IMR-90 (cell line): ENCODE data around the gene IL6ST. TPM values are rescaled to one million over a fixed set of nuclear protein-coding genes. Genes with fewer than 3 reads are reported as not detected.

ENCODE experiments used
- ATAC-seq: fragments of 200-7000 bp; cut with Tn5 transposase; 2 replicates; pipeline ENCODE4 v1.9.1; 2020; ENCODE audit warnings: low read depth, mild to moderate bottlenecking, moderate library complexity
- BruUV-seq: library from RNA; stranded (reverse); fragments of 400-500 nt; replicated peaks from 2 replicates; lab custom pipeline; 2021; lab: Mats Ljungman, UMichigan
- CTCF ChIA-PET: fragments of 300-600 bp; formaldehyde crosslinking; extraction: SDS; loops from one replicate; lab custom pipeline; 2021; ENCODE audit warnings: antibody characterized with exemption; lab: Yijun Ruan, JAX
- POLR2A ChIA-PET: fragments of 300-600 bp; sonication (Branson Sonifier 250); formaldehyde crosslinking; loops from one replicate; lab custom pipeline; 2022; ENCODE audit warnings: antibody characterized with exemption; ENCODE audit not compliant: unreplicated experiment; lab: Charles Lee
- DNase-seq: peaks from one replicate; pipeline ENCODE4 v3.0.0; 2013
- H2AFZ ChIP-seq: replicated peaks from 2 replicates; pipeline ENCODE3; 2013; ENCODE audit warnings: low read length, mild to moderate bottlenecking; ENCODE audit not compliant: poor library complexity
- H2AK5ac ChIP-seq: 2 replicates; pipeline ENCODE4 v1.6.1; 2013; ENCODE audit warnings: low read depth, low read length, inconsistent platforms
- H2AK9ac ChIP-seq: replicated peaks from 2 replicates; pipeline ENCODE3; 2013; ENCODE audit warnings: mild to moderate bottlenecking, low read depth, low read length, moderate library complexity; ENCODE audit not compliant: poor library complexity
- H2BK120ac ChIP-seq: 2 replicates; pipeline ENCODE4 v1.6.1; 2013; ENCODE audit warnings: low read depth, low read length, inconsistent platforms
- H2BK15ac ChIP-seq: 3 replicates; pipeline ENCODE4 v1.6.1; 2013; ENCODE audit warnings: low read depth, low read length, inconsistent platforms
- H2BK20ac ChIP-seq: 2 replicates; pipeline ENCODE4 v1.6.1; 2013; ENCODE audit warnings: low read depth, mild to moderate bottlenecking, inconsistent platforms, low read length, moderate library complexity
- H2BK5ac ChIP-seq: 2 replicates; pipeline ENCODE4 v1.6.1; 2013; ENCODE audit warnings: mild to moderate bottlenecking, low read depth, low read length, inconsistent platforms; ENCODE audit not compliant: poor library complexity, severe bottlenecking
- H3K14ac ChIP-seq: replicated peaks from 2 replicates; pipeline ENCODE4 v1.6.1; 2013; ENCODE audit warnings: low read depth, low read length, inconsistent platforms
- H3K18ac ChIP-seq: 2 replicates; pipeline ENCODE4 v1.6.1; 2013; ENCODE audit warnings: low read depth, low read length, control low read depth
- H3K23ac ChIP-seq: 2 replicates; pipeline ENCODE4 v1.6.1; 2013; ENCODE audit warnings: low read depth, low read length, inconsistent platforms
- H3K27ac ChIP-seq: 2 replicates; pipeline ENCODE4 v1.5.1; 2013; ENCODE audit warnings: mild to moderate bottlenecking, control low read depth, low read length; ENCODE audit not compliant: insufficient read depth
- H3K27me3 ChIP-seq: 2 replicates; pipeline ENCODE4 v1.6.1; 2013; ENCODE audit warnings: low read length; ENCODE audit not compliant: control insufficient read depth, insufficient read depth
- H3K36me3 ChIP-seq: 2 replicates; pipeline ENCODE4 v1.6.1; 2013; ENCODE audit warnings: low read length, mixed read lengths; ENCODE audit not compliant: control insufficient read depth, insufficient read depth
- H3K4ac ChIP-seq: 2 replicates; pipeline ENCODE4 v1.6.1; 2013; ENCODE audit warnings: low read depth, low read length, inconsistent platforms
- H3K4me1 ChIP-seq: 2 replicates; pipeline ENCODE4 v1.6.1; 2013; ENCODE audit warnings: low read length, mixed read lengths; ENCODE audit not compliant: control insufficient read depth, insufficient read depth
- H3K4me2 ChIP-seq: 2 replicates; pipeline ENCODE4 v1.6.1; 2013; ENCODE audit warnings: low read depth, mild to moderate bottlenecking, control low read depth, low read length, moderate library complexity
- H3K4me3 ChIP-seq: 2 replicates; pipeline ENCODE4 v1.5.1; 2013; ENCODE audit warnings: low read depth, mild to moderate bottlenecking, control low read depth, low read length, moderate library complexity; ENCODE audit not compliant: insufficient read depth
- H3K56ac ChIP-seq: 2 replicates; pipeline ENCODE4 v1.6.1; 2013; ENCODE audit warnings: low read length, inconsistent platforms; ENCODE audit not compliant: insufficient read depth; ENCODE audit errors: extremely low read depth
- H3K79me1 ChIP-seq, 2 experiments: 2 replicates each; pipeline ENCODE4 v1.6.1; 2013; ENCODE audit warnings: low read length in 2 of 2, inconsistent platforms in 1 of 2, low read depth in 1 of 2
- H3K9ac ChIP-seq: 2 replicates; pipeline ENCODE4 v1.6.1; 2013; ENCODE audit warnings: low read depth, low read length, control low read depth
- H3K9me1 ChIP-seq: 2 replicates; pipeline ENCODE4 v1.6.1; 2013; ENCODE audit warnings: low read length, inconsistent platforms; ENCODE audit not compliant: insufficient read depth
- H3K9me3 ChIP-seq: 2 replicates; pipeline ENCODE4 v1.6.1; 2013; ENCODE audit warnings: low read length; ENCODE audit not compliant: control insufficient read depth, insufficient read depth
- H4K20me1 ChIP-seq: 2 replicates; pipeline ENCODE4 v1.6.1; 2013; ENCODE audit warnings: low read length, inconsistent platforms; ENCODE audit not compliant: insufficient read depth
- H4K5ac ChIP-seq: 2 replicates; pipeline ENCODE4 v1.6.1; 2013; ENCODE audit warnings: mild to moderate bottlenecking, low read depth, low read length, control low read depth
- H4K8ac ChIP-seq, 2 experiments: 2 replicates each; pipeline ENCODE4 v1.6.1; 2013; ENCODE audit warnings: low read depth in 2 of 2, low read length in 2 of 2, control low read depth in 1 of 2, inconsistent platforms in 1 of 2
- H4K91ac ChIP-seq: 2 replicates; pipeline ENCODE4 v1.6.1; 2013; ENCODE audit warnings: low read depth, low read length, inconsistent platforms; ENCODE audit not compliant: insufficient read depth
- BHLHE40 ChIP-seq: fragments of 150-350 bp; IDR thresholded peaks from 2 replicates; pipeline ENCODE4 v1.6.1; 2016; ENCODE audit warnings: mild to moderate bottlenecking, low read depth, low read length
- CEBPB ChIP-seq: IDR thresholded peaks from 2 replicates; pipeline ENCODE4 v1.6.1; 2012; ENCODE audit warnings: low read depth, low read length, improper control_type of control experiment
- CHD1 ChIP-seq: IDR thresholded peaks from 2 replicates; pipeline ENCODE4 v1.6.1; 2012; ENCODE audit warnings: low read depth, low read length, improper control_type of control experiment
- CTCF ChIP-seq: conservative IDR thresholded peaks from 2 replicates; pipeline ENCODE4 v1.5.1; 2012; ENCODE audit warnings: mild to moderate bottlenecking, low read depth, low read length, improper control_type of control experiment
- FOS ChIP-seq: fragments of 150-350 bp; IDR thresholded peaks from 2 replicates; pipeline ENCODE4 v1.6.1; 2016; ENCODE audit warnings: low read depth, low read length
- MAZ ChIP-seq: IDR thresholded peaks from 2 replicates; pipeline ENCODE4 v1.6.1; 2012; ENCODE audit warnings: low read depth, mild to moderate bottlenecking, low read length, improper control_type of control experiment, moderate library complexity, borderline replicate concordance
- MXI1 ChIP-seq: IDR thresholded peaks from 2 replicates; pipeline ENCODE4 v1.6.1; 2012; ENCODE audit warnings: low read depth, mild to moderate bottlenecking, low read length, moderate library complexity, borderline replicate concordance
- POLR2A ChIP-seq: IDR thresholded peaks from 2 replicates; pipeline ENCODE4 v1.6.1; 2012; ENCODE audit warnings: mild to moderate bottlenecking, low read depth, low read length
- RFX5 ChIP-seq: IDR thresholded peaks from 2 replicates; pipeline ENCODE4 v1.8.0; 2012; ENCODE audit warnings: low read depth, mild to moderate bottlenecking, low read length, moderate library complexity
- USF2 ChIP-seq: fragments of 150-350 bp; IDR thresholded peaks from 2 replicates; pipeline ENCODE4 v1.6.1; 2017; ENCODE audit warnings: mild to moderate bottlenecking, antibody characterized with exemption, low read length, low read depth
- WGBS, 2 experiments: methylation state at CpG; one replicate each; pipeline versions ENCODE4 v1.1.5 to v1.1.7; 2013; ENCODE audit warnings: missing lambda C conversion rate in 2 of 2; ENCODE audit not compliant: insufficient read length in 1 of 2; ENCODE audit errors: extremely low coverage in 2 of 2; 5-methylcytosine and 5-hydroxymethylcytosine counted together
- dilution Hi-C: fragments of 300-500 bp; cut with HindIII; formaldehyde crosslinking; loops from one replicate; pipeline ENCODE4 v1.14.3; 2018; ENCODE audit warnings: low sequenced_read_pairs; ENCODE audit not compliant: unreplicated experiment
- in situ Hi-C: fragments of 300-500 bp; cut with MboI; formaldehyde crosslinking; loops from 3 replicates; pipeline ENCODE4 v1.14.3; 2019; ENCODE audit warnings: low sequenced_read_pairs, inconsistent platforms, mixed read lengths
- intact Hi-C: fragments of 100-400 bp; cut with micrococcal nuclease; formaldehyde crosslinking; loops from 2 replicates; pipeline ENCODE4 v1.10.0; 2022
- polyA plus RNA-seq, 3 experiments: library from polyadenylated mRNA; depleted of rRNA; stranded (reverse); fragments of >200 nt; gene quantifications; 2 replicates each; pipeline ENCODE4 v1.2.3, GENCODE V29; 2012; ENCODE audit warnings: low replicate concordance in 1 of 3
- total RNA-seq: library from RNA; depleted of rRNA; stranded (reverse); fragments of >200 nt; gene quantifications from 2 replicates; pipeline ENCODE4 v1.2.3, GENCODE V29; 2012

The IL6ST gene
- total and polyA plus RNA-seq, 2 of the 4 experiments (the other 2 are of a cell fraction) = 90.6 to 506 TPM

GRCh38 chr5:55914971-55915370 lies 79.8 kb downstream of the IL6ST start:
- Histone ChIP-seq H2AK9ac (no peak overlapping the region), H4K8ac (no peak overlapping the region), H3K4me1 (no peaks in the 10 kb centered on the region; the same call in 1 of the 2 replicates), H3K4me3 (no peak overlapping the region), H3K9me3 (no peaks in the 10 kb centered on the region), H2BK5ac (no peak overlapping the region), H3K9ac (no peak overlapping the region), H3K18ac (no peak overlapping the region), H2BK120ac (no peak overlapping the region), H3K27me3 (no peaks in the 10 kb centered on the region), H3K79me1 (no peaks in the 10 kb centered on the region), H4K20me1 (no peaks in the 10 kb centered on the region), H4K5ac (no peak overlapping the region), H3K9me1 (no peaks in the 10 kb centered on the region), H3K36me3 (no peaks in the 10 kb centered on the region), H2BK20ac (no peak overlapping the region), H2AFZ (no peak overlapping the region), H3K56ac (no peak overlapping the region), H4K91ac (no peak overlapping the region), H2BK15ac (no peak overlapping the region), H3K4me2 (no peak overlapping the region), H2AK5ac (no peak overlapping the region), H3K23ac (no peak overlapping the region), H3K27ac (no peak overlapping the region), H3K4ac (no peak overlapping the region), H3K14ac (no peak overlapping the region)
- CTCF ChIA-PET = no interaction called here
- BruUV-seq = no TSS peak
- dilution Hi-C loops (no loop called here), intact Hi-C loops (loop anchor here (10.0 kb wide), 1 partner anchor 580 kb away; no protein-coding TSS in a partner anchor), in situ Hi-C loops (loop anchor here (25.0 kb wide), 1 partner anchor 578 kb away; no protein-coding TSS in a partner anchor)
- ATAC-seq = no peak
- TF ChIP-seq MAZ (no peak), CTCF (no peak), BHLHE40 (no peak), MXI1 (no peak), RFX5 (no peak), FOS (no peak), POLR2A (no peak), USF2 (no peak), CEBPB (no peak), CHD1 (no peak)
- DNase-seq = no peak
- WGBS, 2 experiments = 100% methylated on average over 1 of the region's 2 CpGs; no CpG with 5 or more reads in 1 of the 2 experiments
- POLR2A ChIA-PET = no interaction called here
